HCT116 (cell line): Measurements from ENCODE around the gene HOGA1. TPM values are rescaled to one million over a fixed set of nuclear protein-coding genes. Genes with fewer than 3 reads are reported as not detected.

Source experiments
- ATAC-seq: fragments of 200-7000 bp; cut with Tn5 transposase; 2 replicates; pipeline ENCODE4 v1.9.1; 2020; ENCODE audit warnings: mild to moderate bottlenecking, moderate library complexity
- BruUV-seq: library from RNA; stranded (reverse); fragments of 400-500 nt; replicated peaks from 2 replicates; lab custom pipeline; 2021; lab: Mats Ljungman, UMichigan
- CTCF ChIA-PET: fragments of 300-600 bp; sonication (Branson Sonifier 250); formaldehyde crosslinking; loops from one replicate; lab custom pipeline; 2021; ENCODE audit warnings: antibody characterized with exemption; lab: Charles Lee
- POLR2A ChIA-PET: fragments of 300-600, 350-600 bp; sonication (Branson Sonifier 250); formaldehyde crosslinking; loops from one replicate; lab custom pipeline; 2021; ENCODE audit warnings: antibody characterized with exemption; lab: Charles Lee
- RAD21 ChIA-PET, 2 experiments: fragments of 300-600 bp; sonication (Branson Sonifier 250); formaldehyde crosslinking; loops; one replicate each; lab custom pipeline; 2023; ENCODE audit warnings: low total read pairs in 2 of 2; ENCODE audit not compliant: uncharacterized antibody in 2 of 2, unreplicated experiment in 2 of 2, low non-redundant PET in 1 of 2; lab: Charles Lee
- DNase-seq: peaks from one replicate; pipeline ENCODE4 v3.0.0-alpha.2; 2010; ENCODE audit warnings: low read depth, low spot score
- H2AFZ ChIP-seq: fragments of 200-600 bp; shearing (Covaris generic), sonication (generic); 2 replicates; pipeline ENCODE4 v1.6.1; 2017; ENCODE audit warnings: low read depth, mixed run types, mixed read lengths, antibody characterized with exemption, low read length; ENCODE audit not compliant: poor library complexity, severe bottlenecking
- H3K27ac ChIP-seq: 2 replicates; pipeline ENCODE4 v1.5.1; 2012; ENCODE audit warnings: low read depth, low read length
- H3K27me3 ChIP-seq: fragments of 200-600 bp; sonication (generic); 2 replicates; pipeline ENCODE4 v1.6.1; 2016; ENCODE audit warnings: mixed run types, low read length, mixed read lengths; ENCODE audit not compliant: insufficient read depth
- H3K36me3 ChIP-seq, 2 experiments: fragments of 200-500 bp in 1 of 2; fragments of 200-600 bp in 1 of 2; sonication (Bioruptor generic) in 1 of 2; sonication (generic) in 1 of 2; 2 replicates each; pipeline versions ENCODE4 v1.5.1 to v1.6.1; 2014 to 2016; ENCODE audit warnings: low read length in 2 of 2, inconsistent platforms in 1 of 2, mixed read lengths in 1 of 2, mixed run types in 1 of 2; ENCODE audit not compliant: insufficient read depth in 2 of 2, control insufficient read depth in 1 of 2
- H3K4me1 ChIP-seq, 2 experiments: fragments of 200-600 bp in 1 of 2; sonication (generic) in 1 of 2; 2 replicates each; pipeline versions ENCODE4 v1.5.1 to v1.6.1; 2012 to 2017; ENCODE audit warnings: low read length in 2 of 2, inconsistent platforms in 1 of 2, mild to moderate bottlenecking in 1 of 2, mixed read lengths in 1 of 2, mixed run types in 1 of 2, moderate library complexity in 1 of 2; ENCODE audit not compliant: insufficient read depth in 2 of 2, control insufficient read depth in 1 of 2
- H3K4me2 ChIP-seq: fragments of 200-600 bp; sonication (generic); 2 replicates; pipeline ENCODE4 v1.6.1; 2017; ENCODE audit warnings: mixed run types, low read length, mixed read lengths
- H3K4me3 ChIP-seq, 2 experiments: fragments of 200-600 bp in 1 of 2; sonication (generic) in 1 of 2; replicated peaks in 1 of 2; 2 replicates each; pipeline ENCODE4 v1.5.1; 2011 to 2016; ENCODE audit warnings: low read length in 2 of 2, control low read depth in 1 of 2, low read depth in 1 of 2, mild to moderate bottlenecking in 1 of 2, mixed read lengths in 1 of 2, mixed run types in 1 of 2
- H3K79me2 ChIP-seq: fragments of 200-600 bp; sonication (generic); 2 replicates; pipeline ENCODE4 v1.6.1; 2017; ENCODE audit warnings: mild to moderate bottlenecking, mixed run types, low read length, moderate library complexity, mixed read lengths; ENCODE audit not compliant: insufficient read depth
- H3K9ac ChIP-seq: fragments of 200-600 bp; sonication (generic); 2 replicates; pipeline ENCODE4 v1.6.1; 2016; ENCODE audit warnings: low read length, mixed read lengths
- H3K9me2 ChIP-seq: fragments of 200-600 bp; sonication (generic), shearing (Covaris generic); 2 replicates; pipeline ENCODE4 v1.6.1; 2017; ENCODE audit warnings: mixed run types, mild to moderate bottlenecking, moderate library complexity; ENCODE audit not compliant: insufficient read depth
- H3K9me3 ChIP-seq, 2 experiments: fragments of 200-500 bp in 1 of 2; fragments of 200-600 bp in 1 of 2; sonication (Bioruptor generic) in 1 of 2; sonication (generic) in 1 of 2; 2 replicates each; pipeline ENCODE4 v1.6.1; 2014 to 2017; ENCODE audit warnings: low read length in 2 of 2, mixed read lengths in 2 of 2, inconsistent platforms in 1 of 2, low read depth in 1 of 2, mild to moderate bottlenecking in 1 of 2, mixed run types in 1 of 2, moderate library complexity in 1 of 2; ENCODE audit not compliant: control insufficient read depth in 1 of 2, insufficient read depth in 1 of 2
- H4K20me1 ChIP-seq: fragments of 200-600 bp; sonication (generic), shearing (Covaris generic); 2 replicates; pipeline ENCODE4 v1.6.1; 2017; ENCODE audit warnings: mixed run types, mild to moderate bottlenecking, moderate library complexity; ENCODE audit not compliant: insufficient read depth
- CBX3 ChIP-seq: IDR thresholded peaks from 2 replicates; pipeline ENCODE4 v1.6.1; 2012; ENCODE audit warnings: low read depth
- EZH2 ChIP-seq: fragments of 200-600 bp; sonication (generic); IDR thresholded peaks from 2 replicates; pipeline ENCODE4 v1.6.1; 2017; ENCODE audit warnings: antibody characterized with exemption, mixed run types
- EZH2phosphoT487 ChIP-seq: fragments of 200-600 bp; IDR thresholded peaks from 2 replicates; pipeline ENCODE4 v1.6.1; 2018; ENCODE audit warnings: antibody characterized with exemption, borderline replicate concordance
- FOSL1 ChIP-seq: IDR thresholded peaks from 2 replicates; pipeline ENCODE4 v1.6.1; 2012; ENCODE audit warnings: low read depth
- POLR2A ChIP-seq: IDR thresholded peaks from 2 replicates; pipeline ENCODE4 v1.7.0; 2011; ENCODE audit warnings: borderline replicate concordance; ENCODE audit not compliant: insufficient read depth, insufficient read length; ENCODE audit errors: extremely low read depth
- SRF ChIP-seq: IDR thresholded peaks from 2 replicates; pipeline ENCODE4 v1.6.1; 2012; ENCODE audit warnings: low read depth
- TCF7L2 ChIP-seq: IDR thresholded peaks from 2 replicates; pipeline ENCODE4 v1.7.0; 2011; ENCODE audit warnings: borderline replicate concordance, inconsistent platforms; ENCODE audit not compliant: insufficient read depth, insufficient read length; ENCODE audit errors: extremely low read depth
- intact Hi-C: fragments of 100-400 bp; cut with micrococcal nuclease; formaldehyde crosslinking; loops from 2 replicates; pipeline ENCODE4 v1.10.0; 2022
- total RNA-seq: library from RNA; stranded (reverse); gene quantifications from one replicate; pipeline ENCODE4 v1.2.1, GENCODE V29; 2021; ENCODE audit not compliant: unreplicated experiment
- TF ChIP-seq, protein P1 (sequence below): IDR thresholded peaks from 2 replicates; pipeline ENCODE4 v1.6.1; 2012; ENCODE audit warnings: low read depth
- TF ChIP-seq, protein P2 (sequence below): IDR thresholded peaks from 2 replicates; pipeline ENCODE4 v1.6.1; 2011; ENCODE audit warnings: mild to moderate bottlenecking, low read length, moderate library complexity; ENCODE audit not compliant: insufficient replicate concordance; ENCODE audit errors: extremely low read depth
- TF ChIP-seq, protein P3 (sequence below): IDR thresholded peaks from 2 replicates; pipeline ENCODE4 v1.6.1; 2012

The HOGA1 gene
- total RNA-seq, 1 experiment from 2014 or later, result 1.6 TPM

DNA sequence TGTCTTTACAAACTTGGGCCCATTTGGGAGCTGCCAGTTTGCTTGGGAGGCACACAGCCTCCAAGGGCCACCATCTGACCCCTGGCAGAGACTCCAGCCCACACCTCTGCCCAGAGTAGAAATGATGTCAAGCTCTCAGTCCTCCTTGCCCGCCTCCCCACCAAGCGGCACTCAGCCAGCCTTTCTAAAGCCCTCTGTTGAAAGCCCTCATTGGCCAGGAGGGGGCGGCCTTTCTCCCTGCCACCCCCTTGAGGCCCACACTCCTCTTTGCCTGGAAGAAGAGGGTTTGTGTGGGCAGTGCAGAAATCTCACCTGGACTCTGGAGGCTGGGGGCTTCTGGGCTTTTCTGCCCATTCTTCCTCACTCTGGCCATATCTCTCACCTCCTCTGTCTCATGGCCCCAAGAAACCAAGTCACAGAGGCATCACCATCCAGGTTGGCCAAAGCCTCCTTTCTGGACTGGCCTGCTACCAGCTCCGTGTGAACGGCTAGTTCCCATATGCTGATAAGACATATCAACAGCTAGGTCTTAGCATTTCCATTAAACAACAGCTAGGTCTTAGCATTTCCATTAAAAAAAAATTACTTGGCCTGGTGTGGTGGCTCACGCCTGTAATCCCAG, 49.3 kb upstream of the HOGA1 start (continued):
- no peak for TF ChIP-seq FOSL1

DNA sequence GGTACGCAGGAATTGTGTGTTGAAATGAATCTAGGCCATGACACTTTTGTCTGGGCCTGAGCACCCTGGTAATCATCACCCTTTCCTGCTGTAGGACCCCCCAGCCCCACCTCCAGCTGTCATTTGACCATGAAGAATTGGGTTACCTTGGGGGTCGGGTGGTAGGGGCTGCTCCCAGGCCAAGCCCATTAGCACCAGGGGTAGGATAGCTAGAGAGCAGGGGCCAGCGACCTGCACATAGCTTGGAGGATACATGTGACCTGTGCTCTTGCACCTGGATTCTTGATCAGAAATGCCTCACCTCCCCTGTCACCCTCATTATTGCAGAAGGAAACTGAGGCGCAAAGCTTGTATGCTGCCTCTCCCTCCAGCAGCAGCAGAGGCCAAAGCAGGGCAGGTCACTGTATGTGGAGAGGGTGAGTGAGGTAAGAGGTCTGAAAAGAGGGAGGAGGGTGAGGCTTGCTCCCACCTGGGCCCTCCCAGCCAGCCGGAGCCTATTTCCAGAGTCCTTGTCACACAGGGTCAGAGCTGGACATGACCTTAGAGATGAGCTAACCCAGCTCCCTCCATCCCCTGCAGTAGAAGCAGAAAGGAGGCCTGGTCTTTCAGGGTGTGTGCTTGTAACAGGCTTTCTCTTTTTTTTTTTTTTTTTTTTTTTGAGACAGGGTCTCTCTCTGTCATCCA, 46.9 kb upstream of the HOGA1 start:
- no peak overlapping the region for H3K9ac ChIP-seq
- H3K27me3 ChIP-seq, result no peaks in the 10 kb centered on the region
- TF ChIP-seq, protein P1, sequence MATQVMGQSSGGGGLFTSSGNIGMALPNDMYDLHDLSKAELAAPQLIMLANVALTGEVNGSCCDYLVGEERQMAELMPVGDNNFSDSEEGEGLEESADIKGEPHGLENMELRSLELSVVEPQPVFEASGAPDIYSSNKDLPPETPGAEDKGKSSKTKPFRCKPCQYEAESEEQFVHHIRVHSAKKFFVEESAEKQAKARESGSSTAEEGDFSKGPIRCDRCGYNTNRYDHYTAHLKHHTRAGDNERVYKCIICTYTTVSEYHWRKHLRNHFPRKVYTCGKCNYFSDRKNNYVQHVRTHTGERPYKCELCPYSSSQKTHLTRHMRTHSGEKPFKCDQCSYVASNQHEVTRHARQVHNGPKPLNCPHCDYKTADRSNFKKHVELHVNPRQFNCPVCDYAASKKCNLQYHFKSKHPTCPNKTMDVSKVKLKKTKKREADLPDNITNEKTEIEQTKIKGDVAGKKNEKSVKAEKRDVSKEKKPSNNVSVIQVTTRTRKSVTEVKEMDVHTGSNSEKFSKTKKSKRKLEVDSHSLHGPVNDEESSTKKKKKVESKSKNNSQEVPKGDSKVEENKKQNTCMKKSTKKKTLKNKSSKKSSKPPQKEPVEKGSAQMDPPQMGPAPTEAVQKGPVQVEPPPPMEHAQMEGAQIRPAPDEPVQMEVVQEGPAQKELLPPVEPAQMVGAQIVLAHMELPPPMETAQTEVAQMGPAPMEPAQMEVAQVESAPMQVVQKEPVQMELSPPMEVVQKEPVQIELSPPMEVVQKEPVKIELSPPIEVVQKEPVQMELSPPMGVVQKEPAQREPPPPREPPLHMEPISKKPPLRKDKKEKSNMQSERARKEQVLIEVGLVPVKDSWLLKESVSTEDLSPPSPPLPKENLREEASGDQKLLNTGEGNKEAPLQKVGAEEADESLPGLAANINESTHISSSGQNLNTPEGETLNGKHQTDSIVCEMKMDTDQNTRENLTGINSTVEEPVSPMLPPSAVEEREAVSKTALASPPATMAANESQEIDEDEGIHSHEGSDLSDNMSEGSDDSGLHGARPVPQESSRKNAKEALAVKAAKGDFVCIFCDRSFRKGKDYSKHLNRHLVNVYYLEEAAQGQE, result no peak
- TF ChIP-seq, protein P2, sequence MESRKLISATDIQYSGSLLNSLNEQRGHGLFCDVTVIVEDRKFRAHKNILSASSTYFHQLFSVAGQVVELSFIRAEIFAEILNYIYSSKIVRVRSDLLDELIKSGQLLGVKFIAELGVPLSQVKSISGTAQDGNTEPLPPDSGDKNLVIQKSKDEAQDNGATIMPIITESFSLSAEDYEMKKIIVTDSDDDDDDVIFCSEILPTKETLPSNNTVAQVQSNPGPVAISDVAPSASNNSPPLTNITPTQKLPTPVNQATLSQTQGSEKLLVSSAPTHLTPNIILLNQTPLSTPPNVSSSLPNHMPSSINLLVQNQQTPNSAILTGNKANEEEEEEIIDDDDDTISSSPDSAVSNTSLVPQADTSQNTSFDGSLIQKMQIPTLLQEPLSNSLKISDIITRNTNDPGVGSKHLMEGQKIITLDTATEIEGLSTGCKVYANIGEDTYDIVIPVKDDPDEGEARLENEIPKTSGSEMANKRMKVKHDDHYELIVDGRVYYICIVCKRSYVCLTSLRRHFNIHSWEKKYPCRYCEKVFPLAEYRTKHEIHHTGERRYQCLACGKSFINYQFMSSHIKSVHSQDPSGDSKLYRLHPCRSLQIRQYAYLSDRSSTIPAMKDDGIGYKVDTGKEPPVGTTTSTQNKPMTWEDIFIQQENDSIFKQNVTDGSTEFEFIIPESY, result no peak
- TF ChIP-seq EZH2 (no peak), TCF7L2 (no peak), EZH2phosphoT487 (no peak), CBX3 (no peak), SRF (no peak), POLR2A (no peak)
- TF ChIP-seq, protein P3, sequence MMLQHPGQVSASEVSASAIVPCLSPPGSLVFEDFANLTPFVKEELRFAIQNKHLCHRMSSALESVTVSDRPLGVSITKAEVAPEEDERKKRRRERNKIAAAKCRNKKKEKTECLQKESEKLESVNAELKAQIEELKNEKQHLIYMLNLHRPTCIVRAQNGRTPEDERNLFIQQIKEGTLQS, result no peak
- no peak overlapping the region for H2AFZ ChIP-seq
- H3K36me3 ChIP-seq, result no peaks in the 10 kb centered on the region
- H3K27ac ChIP-seq, result no peak overlapping the region
- no peaks in the 10 kb centered on the region for H3K79me2 ChIP-seq
- no peaks in the 10 kb centered on the region for H4K20me1 ChIP-seq
- RAD21 ChIA-PET, result no interaction called here
- CTCF ChIA-PET, result no interaction called here
- intact Hi-C loops, result no loop called here
- POLR2A ChIA-PET, result no interaction called here
- DNase-seq (no peak), ATAC-seq (no peak)
- H3K9me3 ChIP-seq, result no peaks in the 10 kb centered on the region
- no peak overlapping the region for H3K4me3 ChIP-seq
- H3K4me2 ChIP-seq, result no peak overlapping the region
- no TSS peak for BruUV-seq
- H3K9me2 ChIP-seq, result no peaks in the 10 kb centered on the region
- H3K4me1 ChIP-seq, result peaks cover 34 to 61% of the 10 kb centered on the region in 2 experiments
